Liver (tissue), 9 donors: Measurements from ENCODE around the gene SPATA31C2. TPM values are rescaled to one million over a fixed set of nuclear protein-coding genes. Genes with fewer than 3 reads are reported as not detected.
"Not testable (repeated sequence)": the region's sequence is repeated elsewhere in the genome, so short reads cannot be mapped to it uniquely, and the experiment has no call there.

Experiments used
- DNase-seq: peaks from one replicate; pipeline ENCODE4 v3.0.0-alpha.2; 2017; ENCODE audit warnings: low spot score
- H3K27ac ChIP-seq, 2 donors: one replicate each; pipeline ENCODE4 v1.7.0; 2013; ENCODE audit warnings: inconsistent platforms in 2 of 2, low read length in 2 of 2, control low read depth in 1 of 2, low read depth in 1 of 2, mild to moderate bottlenecking in 1 of 2
- H3K27me3 ChIP-seq, 4 donors: one replicate each; pipeline versions ENCODE4 v1.6.1 to v1.7.0; 2013; ENCODE audit warnings: low read length in 3 of 4, inconsistent platforms in 1 of 4, mild to moderate bottlenecking in 1 of 4, moderate library complexity in 1 of 4; ENCODE audit not compliant: control insufficient read depth in 4 of 4, insufficient read depth in 4 of 4
- H3K36me3 ChIP-seq, 4 donors: one replicate each; pipeline versions ENCODE4 v1.6.1 to v1.7.0; 2013; ENCODE audit warnings: low read length in 3 of 4, mild to moderate bottlenecking in 3 of 4, low read depth in 1 of 4, moderate library complexity in 1 of 4; ENCODE audit not compliant: control insufficient read depth in 4 of 4, insufficient read depth in 3 of 4
- H3K4me1 ChIP-seq, 4 donors: one replicate each; pipeline versions ENCODE4 v1.6.1 to v1.7.0; 2013; ENCODE audit warnings: low read length in 3 of 4, mild to moderate bottlenecking in 3 of 4, moderate library complexity in 1 of 4; ENCODE audit not compliant: control insufficient read depth in 4 of 4, insufficient read depth in 4 of 4
- H3K4me3 ChIP-seq, 3 donors: one replicate each; pipeline versions ENCODE4 v1.6.1 to v1.7.0; 2013; ENCODE audit warnings: low read length in 3 of 3, control low read depth in 1 of 3, low read depth in 1 of 3, mild to moderate bottlenecking in 1 of 3
- H3K9ac ChIP-seq, 2 donors: one replicate each; pipeline ENCODE4 v1.7.0; 2013; ENCODE audit warnings: low read length in 2 of 2, mild to moderate bottlenecking in 2 of 2, moderate library complexity in 2 of 2, control low read depth in 1 of 2, low read depth in 1 of 2
- H3K9me3 ChIP-seq, 4 donors: one replicate each; pipeline versions ENCODE4 v1.6.1 to v1.7.0; 2013; ENCODE audit warnings: low read length in 3 of 4; ENCODE audit not compliant: control insufficient read depth in 4 of 4
- EGR1 ChIP-seq, 2 donors: IDR thresholded peaks; 2 replicates each; pipeline ENCODE4 v1.6.1; 2016 to 2018; ENCODE audit warnings: antibody characterized with exemption in 2 of 2, low read depth in 2 of 2
- FOXA1 ChIP-seq: IDR thresholded peaks from 2 replicates; pipeline ENCODE4 v1.6.1; 2016; ENCODE audit warnings: antibody characterized with exemption
- FOXA2 ChIP-seq: IDR thresholded peaks from 2 replicates; pipeline ENCODE4 v1.6.1; 2016; ENCODE audit warnings: antibody characterized with exemption
- GABPA ChIP-seq, 2 donors: IDR thresholded peaks in 1 of 2; conservative IDR thresholded peaks in 1 of 2; 2 replicates each; pipeline ENCODE4 v1.6.1; 2016; ENCODE audit warnings: antibody characterized with exemption in 2 of 2, mild to moderate bottlenecking in 1 of 2, moderate library complexity in 1 of 2
- HNF4G ChIP-seq: IDR thresholded peaks from 2 replicates; pipeline ENCODE4 v1.6.1; 2016; ENCODE audit warnings: antibody characterized with exemption
- JUND ChIP-seq, 2 donors: IDR thresholded peaks; 2 replicates each; pipeline ENCODE4 v1.6.1; 2016; ENCODE audit warnings: antibody characterized with exemption in 2 of 2
- NR2F2 ChIP-seq: IDR thresholded peaks from 2 replicates; pipeline ENCODE4 v1.6.1; 2016; ENCODE audit warnings: antibody characterized with exemption
- RAD21 ChIP-seq, 2 donors: IDR thresholded peaks; 2 replicates each; pipeline ENCODE4 v1.6.1; 2016; ENCODE audit warnings: antibody characterized with exemption in 2 of 2, mild to moderate bottlenecking in 2 of 2
- REST ChIP-seq: IDR thresholded peaks from 2 replicates; pipeline ENCODE4 v1.6.1; 2016; ENCODE audit warnings: antibody characterized with exemption, mild to moderate bottlenecking
- TAF1 ChIP-seq: conservative IDR thresholded peaks from 2 replicates; pipeline ENCODE4 v1.6.1; 2016; ENCODE audit warnings: antibody characterized with exemption, mild to moderate bottlenecking
- YY1 ChIP-seq: IDR thresholded peaks from 2 replicates; pipeline ENCODE4 v1.6.1; 2016; ENCODE audit warnings: antibody characterized with exemption, mild to moderate bottlenecking
- ZBTB33 ChIP-seq: IDR thresholded peaks from 2 replicates; pipeline ENCODE4 v1.6.1; 2016; ENCODE audit warnings: antibody characterized with exemption
- WGBS: extraction: QIAGEN DNeasy Blood & Tissue Kit; methylation state at CpG from one replicate; pipeline ENCODE4 v1.1.7; 2013; 5-methylcytosine and 5-hydroxymethylcytosine counted together
- polyA plus RNA-seq, 2 donors: library from polyadenylated mRNA; stranded (reverse) in 1 of 2; unstranded in 1 of 2; fragments of 200-250 nt in 1 of 2; fragments of >200 nt in 1 of 2; fragmentation: Nextera tagmentation in 1 of 2; extraction: Ambion mirVana in 1 of 2; gene quantifications; one replicate each; pipeline versions ENCODE4 v1.2.1 to v1.2.3, GENCODE V29; 2013 to 2015
- total RNA-seq, 2 donors: library from RNA; depleted of rRNA; stranded (reverse); fragments of >200 nt; gene quantifications; one replicate each; pipeline ENCODE4 v1.2.3, GENCODE V29; 2014
- TF ChIP-seq, protein P1 (sequence below): IDR thresholded peaks from 2 replicates; pipeline ENCODE4 v1.6.1; 2016; ENCODE audit warnings: antibody characterized with exemption
- donor health status: healthy.
- donor health status: healthy.
- donor health status: healthy.
- donor health status: healthy.
- donor health status: healthy.

SPATA31C2 gene
- total and polyA plus RNA-seq, 4 donors = not detected

DNA sequence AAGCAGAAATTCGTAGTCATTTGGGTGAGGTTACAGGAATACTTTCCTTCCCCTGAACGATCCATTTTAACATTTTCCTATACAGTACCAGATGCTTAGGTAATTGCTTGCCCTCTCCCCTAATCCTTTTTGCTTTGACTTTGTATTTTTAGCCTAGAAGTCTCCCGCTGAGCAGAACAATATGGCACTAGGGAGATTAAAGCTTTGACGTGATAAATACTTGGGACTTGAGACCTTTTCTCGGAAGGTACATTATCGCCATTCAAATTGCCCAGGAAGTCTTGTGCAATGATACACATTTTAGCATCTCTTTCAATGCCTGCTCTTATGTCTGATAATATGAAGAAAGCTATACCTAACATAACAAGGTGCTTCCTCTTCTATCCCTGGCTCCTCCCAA lies 22.9 kb upstream of the SPATA31C2 start:
- no peak for DNase-seq
- TF ChIP-seq FOXA2 = no peak
- no peak for TF ChIP-seq FOXA1
- no peak for TF ChIP-seq NR2F2
- no peak for TF ChIP-seq GABPA (IDR thresholded peaks at IDR 0.05 in 1 of 2, conservative IDR thresholded peaks at IDR 0.05 in 1 of 2)
- TF ChIP-seq TAF1 = no peak
- no peak for TF ChIP-seq JUND (IDR thresholded peaks at IDR 0.05)
- TF ChIP-seq EGR1 (IDR thresholded peaks at IDR 0.05; ENCODE audit: low read depth in 2 of 2) = no peak
- TF ChIP-seq RAD21 (IDR thresholded peaks at IDR 0.05) = no peak
- no peak for TF ChIP-seq REST
- TF ChIP-seq YY1 = no peak
- 73% methylated on average over 6 of the region's 6 CpGs for WGBS
- Histone ChIP-seq H3K4me3 (no peak overlapping the region), H3K27ac (no peak overlapping the region), H3K4me1 (no peaks in the 10 kb centered on the region), H3K9me3 (no peaks in the 10 kb centered on the region), H3K36me3 (no peaks in the 10 kb centered on the region), H3K9ac (no peak overlapping the region), H3K27me3 (peaks cover 0 to 3% (median 0%) of the 10 kb centered on the region in 4 donors)

GRCh38 chr9:88143957-88144625 lies 5.8 kb upstream of the SPATA31C2 start:
- no peak overlapping the region for H3K4me3 ChIP-seq
- H3K9ac ChIP-seq = no peak overlapping the region
- no peak for TF ChIP-seq HNF4G
- TF ChIP-seq, protein P1, sequence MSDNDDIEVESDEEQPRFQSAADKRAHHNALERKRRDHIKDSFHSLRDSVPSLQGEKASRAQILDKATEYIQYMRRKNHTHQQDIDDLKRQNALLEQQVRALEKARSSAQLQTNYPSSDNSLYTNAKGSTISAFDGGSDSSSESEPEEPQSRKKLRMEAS = no peak
- TF ChIP-seq FOXA1 = no peak
- TF ChIP-seq TAF1 = no peak
- H3K27me3 ChIP-seq = no peaks in the 10 kb centered on the region
- peaks cover 0 to 1% (median 0%) of the 10 kb centered on the region in 4 donors for H3K9me3 ChIP-seq
- no peaks in the 10 kb centered on the region for H3K36me3 ChIP-seq
- H3K27ac ChIP-seq = no peak overlapping the region
- no peaks in the 10 kb centered on the region for H3K4me1 ChIP-seq
- 87% methylated on average over 6 of the region's 6 CpGs for WGBS
- no peak for DNase-seq

DNA sequence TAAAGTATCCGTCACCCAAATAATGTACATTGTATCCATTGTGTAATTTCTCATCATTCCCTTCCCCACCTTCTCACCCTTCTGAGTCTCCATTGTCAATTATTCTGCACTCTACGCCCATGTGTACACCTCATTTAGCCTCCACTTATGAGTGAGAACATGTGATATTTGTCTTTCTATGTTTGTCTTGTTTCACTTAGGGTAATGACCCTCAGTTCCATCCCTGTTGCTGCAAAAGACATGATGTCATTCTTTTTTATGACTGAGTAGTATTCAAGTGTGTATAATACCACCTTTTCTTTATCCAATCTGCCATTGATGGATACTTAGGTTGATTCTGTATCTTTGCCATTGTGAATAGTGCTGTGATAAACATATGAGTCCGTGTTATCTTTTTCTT lies 4.9 kb upstream of the SPATA31C2 start:
- H3K4me1 ChIP-seq = no peaks in the 10 kb centered on the region
- TF ChIP-seq, protein P1 = no peak
- TF ChIP-seq TAF1 (no peak), ZBTB33 (no peak)
- no peaks in the 10 kb centered on the region for H3K27me3 ChIP-seq
- no peak overlapping the region for H3K4me3 ChIP-seq
- no peak overlapping the region for H3K27ac ChIP-seq
- H3K36me3 ChIP-seq = no peaks in the 10 kb centered on the region
- 67% methylated on average over 3 of the region's 3 CpGs for WGBS
- no peak overlapping the region for H3K9ac ChIP-seq
- peaks cover 0 to 1% (median 0%) of the 10 kb centered on the region in 4 donors for H3K9me3 ChIP-seq
- no peak for DNase-seq

GRCh38 chr9:88133552-88133951 lies 4.7 kb downstream of the SPATA31C2 start:
- H3K27me3 ChIP-seq, DNase-seq, H3K27ac ChIP-seq, H3K9me3 ChIP-seq, H3K4me3 ChIP-seq, H3K36me3 ChIP-seq, H3K4me1 ChIP-seq, H3K9ac ChIP-seq: not testable (repeated sequence)
- WGBS = 62% methylated on average over 12 of the region's 12 CpGs

DNA sequence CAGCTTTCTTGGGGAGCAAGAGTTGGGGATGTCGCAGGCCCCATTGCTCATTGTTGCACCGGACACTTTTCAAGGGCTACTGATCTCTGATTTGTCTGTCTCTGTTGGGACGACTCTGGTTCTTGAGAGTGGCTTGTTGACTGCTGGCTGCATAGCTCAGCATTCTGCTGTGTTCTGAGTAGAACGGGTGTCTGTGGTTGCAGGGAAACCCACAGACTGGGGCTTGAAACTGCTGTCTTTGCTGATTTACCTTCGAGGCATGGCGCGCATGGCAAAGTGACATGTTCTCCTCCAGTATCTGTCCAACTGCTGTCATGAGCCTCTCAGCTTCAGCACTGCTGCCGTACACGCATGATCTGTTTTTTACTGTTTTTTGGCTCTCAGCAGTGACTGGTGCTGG lies 8.7 kb downstream of the SPATA31C2 start:
- DNase-seq, H3K9me3 ChIP-seq: not testable (repeated sequence)
- WGBS = 83% methylated on average over 9 of the region's 9 CpGs

More for the DNA sequence above, 8.7 kb downstream of the SPATA31C2 start:
- H3K27me3 ChIP-seq, H3K4me1 ChIP-seq, H3K9ac ChIP-seq, H3K4me3 ChIP-seq, H3K27ac ChIP-seq, H3K36me3 ChIP-seq: not testable (repeated sequence)
